GM21390 (cell line): Measurements from ENCODE around the gene ABCC9.
"Not testable (repeated sequence)": the region's sequence is repeated elsewhere in the genome, so short reads cannot be mapped to it uniquely, and the experiment has no call there.

Experiments
- ATAC-seq: cut with Tn5 transposase; IDR thresholded peaks from one replicate; pipeline ENCODE4 v1.9.1; 2021; ENCODE audit not compliant: unreplicated experiment

Gene ABCC9

GRCh38 chr12:21934173-21934572 lies 7.1 kb downstream of the ABCC9 start:
- ATAC-seq: no peak

GRCh38 chr12:21933656-21934055 lies 7.6 kb downstream of the ABCC9 start:
- ATAC-seq: no peak

DNA sequence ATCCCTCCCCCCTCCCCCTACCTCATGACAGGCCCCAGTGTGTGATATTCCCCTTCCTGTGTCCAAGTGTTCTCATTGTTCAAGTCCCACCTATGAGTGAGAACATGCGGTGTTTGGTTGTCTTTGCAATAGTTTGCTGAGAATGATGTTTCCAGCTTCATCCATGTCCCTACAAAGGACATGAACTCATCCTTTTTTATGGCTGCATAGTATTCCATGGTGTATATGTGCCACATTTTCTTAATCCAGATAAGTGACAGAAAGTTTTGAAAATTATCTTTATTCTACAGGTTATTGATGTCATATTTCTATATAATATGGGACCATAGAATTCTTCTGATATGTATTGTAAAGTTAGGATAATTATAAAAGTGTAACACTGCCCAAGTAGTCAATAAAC lies 11.3 kb downstream of the ABCC9 start:
- ATAC-seq: not testable (repeated sequence)

DNA sequence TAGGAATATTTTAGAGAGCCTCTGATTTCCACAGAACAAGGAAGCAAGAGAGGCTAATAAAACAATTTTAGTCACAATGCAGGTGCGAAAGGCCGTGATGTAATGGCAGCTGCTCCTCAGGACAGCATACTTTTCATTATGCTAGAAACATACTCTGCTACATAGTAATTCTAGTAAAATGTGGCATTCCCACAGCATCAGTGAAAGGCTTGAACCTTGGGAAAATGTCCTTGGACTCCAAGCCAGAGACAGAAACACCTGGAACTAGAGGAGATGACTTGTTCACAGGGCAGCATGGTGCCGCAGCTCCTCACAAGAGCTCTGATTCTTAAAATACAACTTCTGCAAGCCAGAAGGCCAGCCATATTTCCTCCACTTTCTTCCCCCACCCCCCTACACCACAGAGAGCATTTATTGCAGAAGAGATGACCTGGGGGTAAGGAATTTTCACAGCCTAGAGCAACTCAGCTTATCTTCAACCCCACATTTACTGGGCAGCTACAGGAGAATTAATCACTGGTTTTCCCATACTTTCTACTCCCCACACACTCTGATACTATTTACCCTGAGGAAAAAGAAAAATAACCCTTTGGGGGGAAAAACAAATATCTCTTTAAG lies 15.8 kb downstream of the ABCC9 start:
- ATAC-seq: no peak

GRCh38 chr12:21921436-21921835 lies 19.8 kb downstream of the ABCC9 start:
- ATAC-seq: no peak

GRCh38 chr12:21918456-21918855 lies 22.8 kb downstream of the ABCC9 start:
- ATAC-seq: no peak

DNA sequence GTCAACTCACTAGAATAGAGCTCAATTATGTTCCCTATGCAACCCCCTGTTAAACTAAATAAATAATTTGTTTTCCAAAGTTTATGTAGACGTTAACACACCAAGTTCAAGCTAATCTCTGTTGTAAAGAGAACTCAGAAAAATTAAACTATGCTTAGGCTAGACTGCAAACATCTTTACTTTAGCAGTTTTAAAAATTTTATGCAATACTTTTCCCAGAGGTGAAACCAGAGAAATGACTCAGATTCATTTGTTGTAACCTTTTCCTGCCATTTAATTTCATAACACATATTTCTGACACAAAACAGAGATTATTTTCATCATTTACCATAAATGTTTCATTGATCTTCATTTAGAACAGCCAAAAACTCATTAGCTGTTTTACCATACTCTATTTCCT lies 27.4 kb downstream of the ABCC9 start:
- no peak for ATAC-seq

- no peak for ATAC-seq
Measured at GRCh38 chr12:21912318-21912717, 28.9 kb downstream of the ABCC9 start.

DNA sequence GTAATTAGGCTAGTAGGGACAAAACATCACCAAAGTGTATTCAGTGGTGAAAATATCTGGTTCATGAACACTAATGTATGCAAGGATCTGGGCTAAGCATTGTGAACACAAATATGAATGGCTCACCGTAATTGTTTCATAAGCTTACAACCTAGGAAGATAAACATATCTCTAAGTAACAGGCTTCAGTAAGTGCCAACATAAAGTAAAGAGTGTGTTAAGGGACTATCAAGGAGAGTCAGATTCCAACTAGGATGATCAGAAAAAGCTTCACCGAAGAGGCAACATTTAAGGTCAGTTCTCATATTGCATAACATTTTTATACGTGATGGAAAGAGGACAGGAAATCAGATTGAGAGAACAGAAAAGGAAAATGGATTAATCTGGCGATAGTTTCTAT lies 29.4 kb downstream of the ABCC9 start:
- no peak for ATAC-seq

- no peak for ATAC-seq
Measured at GRCh38 chr12:21910657-21911056, 30.6 kb downstream of the ABCC9 start.

DNA sequence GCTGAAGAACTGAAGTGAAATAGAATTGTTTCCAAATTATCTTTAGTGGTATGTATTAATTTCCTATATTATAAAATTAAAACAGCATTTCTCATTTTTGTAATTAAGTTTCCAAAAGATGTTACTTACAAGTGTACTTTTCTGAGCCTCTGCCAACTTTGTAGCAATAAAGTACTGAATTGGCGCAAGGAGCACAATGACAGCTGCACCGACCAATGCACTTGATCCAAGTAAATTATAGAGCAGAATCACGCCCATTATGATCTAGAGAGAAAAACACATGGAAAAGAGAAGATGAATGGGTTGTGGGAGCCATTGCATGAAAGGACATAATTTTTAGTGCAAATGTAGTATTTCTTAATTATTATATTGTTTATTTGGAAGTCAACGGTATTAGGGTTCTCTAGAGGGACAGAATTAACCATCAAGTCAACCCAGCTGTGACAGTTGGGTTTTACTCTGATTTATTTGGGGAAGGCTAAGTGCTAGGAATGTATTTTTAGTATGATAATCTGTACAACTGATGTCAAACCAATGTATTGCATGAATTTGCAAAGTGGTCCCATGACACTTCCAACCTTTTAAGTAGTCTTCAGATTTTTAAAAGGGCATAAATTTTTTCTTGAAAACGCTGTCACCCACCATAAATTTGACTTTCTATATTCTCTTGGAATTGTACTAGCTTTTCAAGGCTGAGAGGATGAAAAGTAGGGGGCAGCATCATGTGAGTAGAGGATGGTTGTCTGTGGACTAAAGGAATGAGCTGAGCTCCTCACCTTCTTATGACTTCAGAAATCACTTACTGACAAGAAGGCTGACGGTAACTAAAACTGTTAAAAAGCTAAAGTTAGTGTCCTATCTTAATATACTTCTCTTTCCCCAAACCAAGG lies 33.0 kb downstream of the ABCC9 start:
- no peak for ATAC-seq

GRCh38 chr12:21906919-21907493 lies 34.2 kb downstream of the ABCC9 start:
- no peak for ATAC-seq

DNA sequence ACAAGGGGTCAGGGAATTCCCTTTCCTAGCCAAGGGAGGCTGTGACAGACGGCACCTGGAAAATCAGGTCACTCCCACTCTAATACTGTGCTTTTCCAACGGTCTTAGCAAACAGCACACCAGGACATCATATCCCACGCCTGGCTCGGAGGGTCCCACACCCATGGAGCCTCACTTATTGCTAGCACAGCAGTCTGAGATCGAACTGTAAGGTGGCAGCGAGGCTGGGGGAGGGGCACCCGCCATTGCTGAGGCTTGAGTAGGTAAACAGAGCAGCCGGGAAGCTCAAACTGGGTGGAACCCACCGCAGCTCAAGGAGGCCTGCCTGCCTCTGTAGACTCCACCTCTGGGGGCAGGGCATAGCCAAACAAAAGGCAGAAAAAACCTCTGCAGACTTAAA lies 41.7 kb downstream of the ABCC9 start:
- ATAC-seq: not testable (repeated sequence)

DNA sequence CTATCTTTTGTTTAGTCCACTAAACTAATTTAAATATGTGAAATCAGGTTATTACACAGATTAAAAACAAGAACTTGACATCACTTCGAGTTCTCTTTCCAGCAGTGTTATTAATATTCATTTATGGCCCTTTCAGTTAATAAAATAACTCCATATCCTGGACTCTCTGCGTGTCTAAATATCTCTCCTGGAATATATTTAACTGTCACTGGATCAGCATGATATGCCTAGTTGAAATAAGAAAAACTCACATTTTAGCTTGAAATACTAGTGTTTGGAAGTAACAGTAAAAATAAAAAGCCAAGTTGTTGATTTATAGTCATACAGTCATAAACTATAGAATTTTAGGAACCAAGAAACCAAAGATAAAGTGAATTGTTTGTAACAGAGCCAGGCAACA lies 45.6 kb downstream of the ABCC9 start:
- ATAC-seq: no peak

GRCh38 chr12:21894792-21895595 lies 46.2 kb downstream of the ABCC9 start:
- no peak for ATAC-seq

DNA sequence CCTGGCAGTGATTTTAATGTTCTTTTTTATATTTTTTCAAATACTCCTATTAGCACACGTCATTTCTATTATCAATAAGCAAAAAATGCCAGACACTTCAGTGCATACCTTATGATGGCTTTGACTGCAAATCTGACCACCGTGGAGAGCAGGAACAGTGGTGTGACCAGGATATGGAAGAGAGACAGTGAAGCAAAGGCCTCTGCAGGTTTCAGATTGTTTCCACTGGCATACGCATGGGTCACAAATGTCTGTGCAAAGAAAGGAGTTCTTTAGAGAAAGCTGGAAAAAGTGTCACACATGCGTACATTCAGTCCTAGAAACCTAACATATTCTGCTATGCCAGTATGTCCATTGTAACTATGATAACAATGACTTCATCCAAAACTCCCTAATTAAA lies 47.3 kb downstream of the ABCC9 start:
- ATAC-seq: no peak

- no peak for ATAC-seq
Measured at GRCh38 chr12:21892341-21892740, 48.9 kb downstream of the ABCC9 start.

DNA sequence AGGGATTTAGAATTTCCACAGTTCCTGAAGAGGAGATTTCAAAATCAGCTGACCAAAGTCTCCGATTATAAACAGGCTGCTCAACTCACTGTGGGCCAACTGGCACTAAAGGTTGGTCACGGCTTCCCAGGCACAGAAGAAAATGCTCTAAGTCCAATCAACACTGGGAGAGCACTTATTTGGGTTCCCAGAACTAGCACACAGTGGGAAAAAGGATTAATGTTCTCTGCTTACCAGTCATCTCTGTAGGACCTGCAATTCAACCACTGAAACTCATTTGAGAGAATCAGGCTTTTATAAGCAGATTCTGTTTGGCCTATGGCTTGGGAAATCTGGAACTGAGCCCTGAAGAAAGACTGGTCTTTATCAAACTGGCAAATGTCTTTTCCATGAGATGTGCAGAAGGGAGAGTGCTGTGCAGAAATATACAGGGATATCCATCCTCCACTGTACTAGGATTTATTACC lies 49.4 kb downstream of the ABCC9 start:
- no peak for ATAC-seq

DNA sequence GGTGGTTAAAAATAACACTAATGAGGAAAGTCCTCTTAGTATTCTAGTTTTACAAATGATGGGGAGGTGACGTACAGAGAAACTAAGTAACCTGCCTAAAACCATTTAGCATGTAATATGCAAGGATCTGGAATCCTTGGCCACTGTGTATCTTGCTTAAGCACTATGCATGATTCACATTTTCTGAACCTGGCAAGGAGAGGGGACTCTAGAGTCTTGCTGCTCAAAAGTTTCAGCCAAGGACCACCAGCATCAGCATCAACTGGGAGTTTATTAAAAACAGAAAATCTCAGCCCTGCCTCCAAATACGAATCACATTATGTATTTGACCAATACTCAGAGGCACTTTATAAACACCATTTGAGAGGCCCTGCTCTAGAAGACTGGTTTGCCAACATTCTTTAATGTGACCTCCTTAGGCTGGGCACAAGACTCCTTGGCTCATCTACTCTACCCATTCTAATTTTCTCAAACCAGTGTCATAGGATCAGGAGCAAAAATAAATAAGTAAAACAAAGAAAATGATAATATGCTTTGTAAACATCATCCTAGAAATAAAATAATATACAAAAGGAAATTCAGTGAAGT lies 52.9 kb downstream of the ABCC9 start:
- no peak for ATAC-seq

DNA sequence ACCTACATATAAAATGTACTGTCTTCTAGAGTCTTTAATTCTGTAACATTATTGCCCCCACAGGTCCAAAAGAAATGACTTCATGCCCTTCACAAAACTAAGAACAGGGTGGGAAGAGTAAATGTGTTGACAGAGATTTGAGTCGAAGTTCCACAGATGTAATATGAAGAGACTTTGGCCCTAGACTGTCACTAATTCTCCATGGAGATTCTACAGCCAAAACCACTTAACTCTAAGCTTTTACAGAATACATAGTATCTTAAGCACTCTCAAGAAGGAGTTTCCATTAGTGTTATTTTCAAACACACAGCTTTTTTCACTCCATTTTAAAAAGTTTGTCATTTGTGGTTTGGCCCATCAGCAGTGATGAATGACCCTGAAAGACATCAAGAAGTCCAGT lies 56.3 kb downstream of the ABCC9 start:
- no peak for ATAC-seq

DNA sequence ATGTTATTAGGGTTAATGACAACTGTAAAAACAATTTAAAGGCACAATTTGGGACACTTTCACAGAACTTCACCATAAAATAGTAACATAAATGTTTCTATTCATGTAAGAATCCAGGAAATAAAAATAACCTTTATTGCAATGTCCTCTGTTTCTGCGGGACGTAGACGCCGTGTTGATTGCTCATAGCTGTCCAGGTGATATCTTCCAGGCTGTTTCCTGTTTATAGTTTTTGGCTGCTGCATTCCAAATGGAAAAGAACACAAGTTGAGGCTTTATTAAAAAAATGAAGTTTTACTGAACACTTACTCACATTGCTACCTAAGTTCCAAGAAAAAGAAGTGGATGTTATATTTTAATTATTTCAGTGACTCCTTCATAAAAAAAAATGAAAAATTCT lies 58.6 kb downstream of the ABCC9 start:
- ATAC-seq: no peak
